Activated CD8-positive, alpha-beta memory T cell treated with anti-CD3 and anti-CD28 coated beads for 36 hours (primary cell): ENCODE data around the gene METTL26. TPM values are rescaled to one million over a fixed set of nuclear protein-coding genes. Genes with fewer than 3 reads are reported as not detected.

ENCODE experiments used
- CTCF ChIA-PET: fragments of 350-600 bp; sonication (Branson Sonifier 250); formaldehyde crosslinking; loops from one replicate; lab custom pipeline; 2021; ENCODE audit warnings: antibody characterized with exemption; lab: Charles Lee
- POLR2A ChIA-PET: fragments of 350-600 bp; sonication (Branson Sonifier 250); formaldehyde crosslinking; loops from one replicate; lab custom pipeline; 2021; ENCODE audit warnings: antibody characterized with exemption; lab: Charles Lee
- total RNA-seq, 2 experiments: library from RNA; stranded (reverse); gene quantifications; one replicate each; pipeline ENCODE4 v1.2.3, GENCODE V29; 2021

Gene METTL26
- total RNA-seq, 2 experiments from 2014 or later, result 136 to 137 TPM

DNA sequence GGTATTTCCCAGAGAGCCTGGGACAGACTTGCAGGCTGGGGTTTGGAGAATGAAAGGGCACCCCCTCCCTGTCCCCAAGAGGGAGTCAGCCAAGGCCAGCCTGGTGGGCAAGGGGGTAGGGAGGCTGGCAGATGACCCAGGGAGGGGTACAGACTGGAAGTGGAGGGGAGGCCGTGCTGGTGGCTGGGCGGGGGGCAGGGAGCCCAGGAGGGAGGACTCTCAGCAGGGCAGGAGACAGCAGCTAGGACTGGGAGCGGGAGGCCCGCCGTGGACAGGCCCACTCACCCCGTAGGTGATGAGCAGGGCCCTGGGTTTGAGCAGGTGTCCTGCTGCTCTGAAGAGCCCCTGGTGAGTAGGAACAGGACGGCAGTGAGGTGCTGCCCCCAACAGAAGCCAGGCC lies 1.1 kb downstream of the METTL26 start:
- POLR2A ChIA-PET, result no interaction called here
- CTCF ChIA-PET, result no interaction called here

DNA sequence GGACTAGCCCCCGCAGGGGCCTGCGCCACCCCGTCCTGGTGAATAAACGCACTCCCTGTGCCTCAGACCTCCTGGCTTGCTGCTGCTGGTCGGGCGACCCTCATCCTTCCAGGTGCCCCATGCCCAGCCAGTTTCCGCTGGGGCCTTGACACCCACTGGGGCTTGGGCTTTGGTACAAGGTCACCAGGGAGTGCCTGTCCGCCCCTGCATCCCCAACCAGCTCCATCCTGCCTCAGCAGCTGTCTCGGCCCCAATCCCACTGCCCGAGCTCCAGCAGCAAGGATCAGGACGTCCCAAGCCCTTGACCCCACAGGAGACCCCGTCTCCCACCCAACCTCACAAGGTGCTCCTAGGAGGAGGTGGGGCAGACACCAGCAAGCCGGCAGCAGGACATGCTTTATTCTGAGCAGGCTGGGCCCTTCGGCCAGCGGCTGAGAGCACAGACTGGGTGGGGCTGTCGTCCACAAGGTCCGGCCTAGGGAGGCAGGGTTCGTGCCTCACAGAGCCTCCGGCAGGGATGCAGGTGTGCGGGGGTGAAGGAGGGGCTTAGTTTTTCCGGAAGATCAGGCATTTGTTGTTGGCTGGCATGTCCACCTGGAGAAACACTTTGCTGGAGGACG lies 1.9 kb downstream of the METTL26 start:
- POLR2A ChIA-PET, result interaction anchor here (1.0 kb wide), 1 partner anchor 94 kb away, joined by 3 read pairs; no protein-coding TSS in a partner anchor
- CTCF ChIA-PET, result interaction anchor here (0.8 kb wide), 1 partner anchor 53 kb away, joined by 3 read pairs; no protein-coding TSS in a partner anchor

DNA sequence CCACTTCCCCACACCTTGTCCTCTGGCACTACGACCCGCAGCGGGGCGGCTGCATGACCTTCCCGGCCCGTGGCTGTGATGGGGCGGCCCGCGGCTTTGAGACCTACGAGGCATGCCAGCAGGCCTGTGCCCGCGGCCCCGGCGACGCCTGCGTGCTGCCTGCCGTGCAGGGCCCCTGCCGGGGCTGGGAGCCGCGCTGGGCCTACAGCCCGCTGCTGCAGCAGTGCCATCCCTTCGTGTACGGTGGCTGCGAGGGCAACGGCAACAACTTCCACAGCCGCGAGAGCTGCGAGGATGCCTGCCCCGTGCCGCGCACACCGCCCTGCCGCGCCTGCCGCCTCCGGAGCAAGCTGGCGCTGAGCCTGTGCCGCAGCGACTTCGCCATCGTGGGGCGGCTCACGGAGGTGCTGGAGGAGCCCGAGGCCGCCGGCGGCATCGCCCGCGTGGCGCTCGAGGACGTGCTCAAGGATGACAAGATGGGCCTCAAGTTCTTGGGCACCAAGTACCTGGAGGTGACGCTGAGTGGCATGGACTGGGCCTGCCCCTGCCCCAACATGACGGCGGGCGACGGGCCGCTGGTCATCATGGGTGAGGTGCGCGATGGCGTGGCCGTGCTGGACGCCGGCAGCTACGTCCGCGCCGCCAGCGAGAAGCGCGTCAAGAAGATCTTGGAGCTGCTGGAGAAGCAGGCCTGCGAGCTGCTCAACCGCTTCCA lies 2.6 kb downstream of the METTL26 start:
- ChIA-PET POLR2A (interaction anchor here (1.0 kb wide), 1 partner anchor 95 kb away, joined by 3 read pairs; no protein-coding TSS in a partner anchor), CTCF (interaction anchor here (0.8 kb wide), 1 partner anchor 52 kb away, joined by 3 read pairs; no protein-coding TSS in a partner anchor)

DNA sequence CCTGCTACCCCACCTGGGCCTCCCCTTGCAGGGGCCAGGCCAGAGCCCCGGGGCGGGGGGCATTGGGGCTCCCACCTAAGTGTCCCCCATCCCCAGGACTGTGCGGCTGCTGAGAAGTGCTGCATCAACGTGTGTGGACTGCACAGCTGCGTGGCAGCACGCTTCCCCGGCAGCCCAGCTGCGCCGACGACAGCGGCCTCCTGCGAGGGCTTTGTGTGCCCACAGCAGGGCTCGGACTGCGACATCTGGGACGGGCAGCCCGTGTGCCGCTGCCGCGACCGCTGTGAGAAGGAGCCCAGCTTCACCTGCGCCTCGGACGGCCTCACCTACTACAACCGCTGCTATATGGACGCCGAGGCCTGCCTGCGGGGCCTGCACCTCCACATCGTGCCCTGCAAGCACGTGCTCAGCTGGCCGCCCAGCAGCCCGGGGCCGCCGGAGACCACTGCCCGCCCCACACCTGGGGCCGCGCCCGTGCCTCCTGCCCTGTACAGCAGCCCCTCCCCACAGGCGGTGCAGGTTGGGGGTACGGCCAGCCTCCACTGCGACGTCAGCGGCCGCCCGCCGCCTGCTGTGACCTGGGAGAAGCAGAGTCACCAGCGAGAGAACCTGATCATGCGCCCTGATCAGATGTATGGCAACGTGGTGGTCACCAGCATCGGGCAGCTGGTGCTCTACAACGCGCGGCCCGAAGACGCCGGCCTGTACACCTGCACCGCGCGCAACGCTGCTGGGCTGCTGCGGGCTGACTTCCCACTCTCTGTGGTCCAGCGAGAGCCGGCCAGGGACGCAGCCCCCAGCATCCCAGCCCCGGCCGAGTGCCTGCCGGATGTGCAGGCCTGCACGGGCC lies 3.4 kb downstream of the METTL26 start:
- ChIA-PET POLR2A (no interaction called here), CTCF (interaction anchor here (0.6 kb wide), 1 partner anchor 1836 kb away, joined by 4 read pairs; no protein-coding TSS in a partner anchor)

DNA sequence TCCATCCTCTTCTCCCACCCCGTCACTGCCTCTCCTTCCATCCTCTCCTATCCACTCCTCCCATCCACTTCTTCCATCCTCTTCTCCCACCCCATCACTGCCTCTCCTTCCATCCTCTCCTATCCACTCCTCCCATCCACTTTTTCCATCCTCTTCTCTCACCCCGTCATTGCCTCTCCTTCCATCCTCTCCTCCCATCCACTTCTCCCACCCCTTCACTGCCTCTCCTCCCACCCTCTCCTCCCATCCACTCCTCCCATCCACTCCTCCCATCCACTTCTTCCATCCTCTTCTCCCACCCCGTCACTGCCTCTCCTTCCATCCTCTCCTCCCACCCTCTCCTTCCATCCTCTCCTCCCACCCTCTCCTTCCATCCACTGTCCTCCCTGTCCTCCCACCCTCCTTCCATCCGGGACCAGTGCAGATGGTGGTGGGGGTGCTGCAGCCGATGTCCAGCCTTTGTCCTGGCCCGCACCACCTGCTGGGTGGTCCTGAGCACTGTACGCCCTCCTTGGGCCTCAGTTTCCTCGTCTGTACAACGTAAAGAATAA lies 4.2 kb downstream of the METTL26 start:
- ChIA-PET CTCF (interaction anchor here (0.6 kb wide), 1 partner anchor 1836 kb away, joined by 4 read pairs; no protein-coding TSS in a partner anchor), POLR2A (no interaction called here)

DNA sequence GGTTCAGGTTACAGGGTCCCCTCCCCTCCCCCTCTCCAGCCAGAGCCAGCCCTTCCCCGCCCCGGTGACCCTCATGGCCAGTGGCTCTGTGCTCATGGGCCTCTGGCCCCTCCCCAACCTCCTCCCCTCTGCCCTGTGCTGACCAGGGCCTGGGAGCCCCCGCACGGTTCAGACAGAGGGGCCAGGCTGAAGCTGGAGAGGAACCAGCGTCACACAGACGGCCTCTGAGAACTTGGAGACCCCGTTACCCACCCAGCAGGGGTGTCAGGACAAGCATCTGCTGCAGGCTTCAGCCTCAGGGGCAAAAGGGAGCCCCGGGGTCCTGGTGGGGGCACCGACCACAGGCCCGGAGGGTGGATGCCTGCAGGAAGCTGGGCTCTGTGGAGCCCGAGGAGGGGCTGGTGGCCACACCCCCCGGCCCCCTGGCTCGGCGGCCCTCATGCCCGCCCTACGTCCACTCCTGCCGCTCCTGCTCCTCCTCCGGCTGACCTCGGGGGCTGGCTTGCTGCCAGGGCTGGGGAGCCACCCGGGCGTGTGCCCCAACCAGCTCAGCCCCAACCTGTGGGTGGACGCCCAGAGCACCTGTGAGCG lies 5.2 kb downstream of the METTL26 start, which contains the start of gene WFIKKN1:
Gene WFIKKN1 (plus strand): TSS at position 171 of the 591 bp plus-strand sequence. CDS start 269 bp downstream, at position 440.
- CTCF ChIA-PET, result interaction anchor here (1.0 kb wide), 1 partner anchor 51 kb away, joined by 3 read pairs; no protein-coding TSS in a partner anchor
- POLR2A ChIA-PET, result no interaction called here

DNA sequence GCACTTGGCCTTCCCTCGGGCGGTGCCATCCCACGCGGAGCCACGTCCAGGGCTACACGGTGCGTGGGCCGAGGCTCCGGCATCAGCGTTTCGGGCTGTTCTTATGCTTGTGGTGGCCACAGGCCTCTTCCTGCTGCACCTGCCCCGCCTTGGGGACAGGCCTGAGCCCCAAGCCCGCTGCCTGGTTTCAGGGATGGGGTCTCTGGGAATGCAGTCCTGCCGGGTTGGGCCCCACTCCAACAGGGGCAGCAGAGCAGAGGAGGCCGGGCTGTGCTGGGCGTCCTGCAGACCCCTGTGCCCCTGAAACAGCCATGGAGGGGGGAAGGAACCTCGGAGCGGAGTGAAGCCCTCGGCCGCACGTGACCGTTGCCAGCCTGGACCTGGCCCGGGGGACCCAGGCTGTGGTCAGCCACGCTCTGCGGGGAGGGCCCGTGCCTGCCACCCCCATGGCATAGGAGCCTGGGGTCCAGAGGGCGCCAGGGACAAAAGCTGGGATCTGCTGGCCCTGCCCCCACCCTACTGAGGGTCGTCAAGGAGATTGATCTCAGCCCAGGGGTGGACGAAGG lies 5.8 kb downstream of the METTL26 start:
- ChIA-PET POLR2A (no interaction called here), CTCF (interaction anchor here (1.0 kb wide), 1 partner anchor 51 kb away, joined by 3 read pairs; no protein-coding TSS in a partner anchor)

DNA sequence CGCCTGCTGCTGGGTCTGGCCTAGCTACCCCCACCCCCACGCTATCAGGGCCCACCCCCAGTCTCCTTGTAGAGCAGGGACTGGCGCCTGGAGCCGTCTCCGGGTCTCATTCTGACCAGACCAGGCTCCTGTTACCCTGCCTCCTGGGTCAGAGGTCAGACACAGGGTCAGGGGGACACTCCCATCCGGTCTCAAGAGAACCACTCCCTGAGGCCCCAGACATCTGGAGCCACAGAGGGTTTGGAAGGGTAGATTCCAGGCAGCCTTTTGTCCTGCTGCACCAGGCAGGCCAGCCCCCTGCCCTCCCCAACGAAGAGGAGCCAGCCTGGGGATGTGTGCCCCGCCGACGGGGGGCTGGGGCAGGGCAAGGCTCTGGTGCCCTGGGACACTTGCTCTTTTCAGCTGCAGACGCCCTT lies 6.3 kb downstream of the METTL26 start:
- ChIA-PET CTCF (no interaction called here), POLR2A (no interaction called here)

DNA sequence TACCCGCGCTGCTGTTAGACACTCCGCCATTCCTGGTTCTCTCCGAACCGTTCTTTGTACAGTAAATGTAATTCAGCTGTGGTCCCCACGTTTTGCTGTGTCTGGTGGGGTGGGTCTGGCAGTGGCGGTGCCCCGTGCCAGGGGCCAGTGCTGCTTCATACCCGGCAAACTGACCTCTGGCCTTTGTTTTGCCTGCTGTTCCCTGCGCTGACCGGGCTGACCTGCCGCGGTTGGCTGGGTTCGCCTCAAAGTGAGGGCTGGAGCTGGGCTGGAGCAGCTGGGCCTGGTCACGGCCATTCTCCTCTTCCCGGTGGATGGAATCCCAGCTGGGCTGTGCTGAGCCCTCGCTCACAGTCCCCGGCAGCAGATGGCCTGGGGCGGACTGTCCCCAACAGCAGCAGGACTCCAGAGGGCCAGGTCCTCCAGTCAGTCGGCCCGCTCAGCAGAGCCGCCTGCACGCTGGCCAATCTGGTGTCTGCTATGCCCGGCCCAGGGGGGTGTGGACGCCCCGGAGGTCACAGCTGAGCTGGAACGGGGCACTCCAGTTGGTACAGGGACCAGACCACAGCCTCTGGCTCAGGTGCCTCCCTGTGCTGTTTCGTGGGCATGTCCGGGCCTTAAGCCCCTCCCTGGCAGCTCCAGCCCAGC lies 6.8 kb downstream of the METTL26 start:
- POLR2A ChIA-PET, result no interaction called here
- CTCF ChIA-PET, result no interaction called here

DNA sequence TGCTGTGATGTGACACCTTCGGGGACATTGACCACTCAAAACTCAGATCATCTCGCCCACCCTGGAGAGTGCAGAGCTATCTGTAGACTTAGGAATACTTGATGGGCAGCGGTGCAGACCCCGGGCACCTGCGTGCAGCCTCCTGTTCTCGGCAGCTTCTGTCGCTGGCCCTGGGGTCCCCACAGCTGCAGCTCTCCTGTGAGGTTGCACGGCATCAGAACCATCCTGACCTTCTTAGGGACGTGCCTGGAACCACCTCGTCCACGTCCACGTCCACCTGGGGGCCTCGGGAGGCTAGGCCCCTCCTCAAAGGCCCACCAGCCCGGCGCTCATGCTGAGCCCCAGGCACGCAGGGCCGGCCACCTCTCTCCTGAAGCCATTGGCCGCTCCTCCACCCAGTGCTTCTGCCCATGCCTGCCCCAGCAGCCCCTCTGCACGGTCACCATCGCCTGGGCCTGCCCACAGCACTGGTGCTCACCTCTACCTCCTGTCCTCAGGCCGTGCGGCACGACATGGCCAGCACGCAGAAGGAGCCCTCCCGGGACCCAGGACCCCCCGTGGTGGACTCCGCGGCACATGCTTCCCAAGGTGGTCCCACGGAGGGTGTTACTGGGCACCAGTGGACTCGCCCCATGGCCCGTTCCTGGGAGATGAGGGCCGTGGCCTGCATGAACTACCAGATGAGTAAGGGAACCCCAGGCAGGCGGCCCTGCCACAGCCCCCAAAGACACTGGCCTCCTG lies 7.6 kb downstream of the METTL26 start:
- POLR2A ChIA-PET, result no interaction called here
- CTCF ChIA-PET, result no interaction called here

DNA sequence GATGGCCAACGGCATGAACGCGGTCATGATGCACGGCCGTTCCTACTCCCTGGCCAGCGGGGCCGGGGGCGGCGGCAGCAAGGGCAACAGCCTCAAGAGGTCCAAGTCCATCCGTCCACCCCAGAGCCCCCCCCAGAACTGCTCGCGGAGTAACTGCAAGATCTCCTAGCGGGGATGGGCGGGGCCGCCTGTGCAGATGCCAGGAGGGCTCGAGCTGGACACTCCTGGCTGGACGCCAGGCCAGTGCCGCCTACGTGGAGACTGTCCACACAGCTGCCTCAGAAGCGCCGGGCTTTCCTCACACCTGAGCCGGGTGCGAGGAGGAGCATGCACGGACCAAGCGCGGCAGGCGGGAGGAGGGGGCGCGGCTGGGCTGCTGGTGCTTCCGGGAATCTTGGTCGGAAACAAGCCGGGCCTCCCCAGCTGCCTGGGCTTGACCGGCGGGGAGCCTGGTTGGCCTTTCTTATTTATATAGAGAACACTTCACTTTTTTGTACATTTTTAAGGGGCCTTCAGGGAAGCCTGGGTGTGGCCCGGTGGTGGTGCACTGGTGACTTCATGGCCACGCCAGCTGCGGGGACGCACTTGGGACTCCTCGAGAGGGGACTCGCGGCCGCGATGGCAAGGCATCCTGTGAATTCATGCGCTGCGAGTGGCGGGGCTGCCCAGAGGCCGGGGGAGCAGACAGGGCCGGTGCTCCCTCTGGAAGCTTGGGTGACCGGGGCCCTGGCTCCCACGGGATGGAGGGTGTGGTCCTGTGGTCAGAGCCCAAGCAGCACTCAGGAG lies 8.5 kb downstream of the METTL26 start:
- CTCF ChIA-PET, result no interaction called here
- POLR2A ChIA-PET, result no interaction called here

DNA sequence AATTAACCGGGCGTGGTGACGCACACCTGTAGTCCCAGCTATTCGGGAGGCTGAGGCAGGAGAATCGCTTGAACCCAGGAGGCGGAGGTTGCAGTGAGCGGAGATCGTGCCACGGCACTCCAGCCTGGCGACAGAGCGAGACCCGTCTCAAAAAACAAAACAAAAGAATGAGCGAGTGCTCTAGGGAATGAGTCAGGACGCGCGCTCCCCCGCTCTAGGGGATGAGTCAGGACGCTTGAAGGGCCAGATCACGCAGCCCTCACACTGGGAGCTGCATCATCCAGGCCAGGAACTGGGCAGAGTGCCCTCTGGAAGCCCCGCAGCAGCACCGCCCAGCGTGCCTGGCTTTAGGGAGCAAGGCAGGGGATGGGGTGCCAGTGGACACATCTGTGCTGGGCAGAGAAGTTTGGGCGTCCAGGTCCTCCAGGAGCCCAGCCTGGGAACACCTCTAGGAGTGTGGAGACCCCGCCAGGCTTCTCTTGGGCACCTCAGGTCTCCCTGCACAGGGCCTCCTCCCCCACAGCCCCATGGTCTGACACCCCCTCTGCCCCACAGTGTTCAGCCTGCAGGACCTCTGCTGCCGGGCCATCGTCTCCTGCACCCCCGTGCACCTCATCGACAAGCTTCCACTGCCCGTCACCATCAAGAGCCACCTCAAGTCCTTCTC lies 9.2 kb downstream of the METTL26 start:
- POLR2A ChIA-PET, result no interaction called here
- CTCF ChIA-PET, result no interaction called here

DNA sequence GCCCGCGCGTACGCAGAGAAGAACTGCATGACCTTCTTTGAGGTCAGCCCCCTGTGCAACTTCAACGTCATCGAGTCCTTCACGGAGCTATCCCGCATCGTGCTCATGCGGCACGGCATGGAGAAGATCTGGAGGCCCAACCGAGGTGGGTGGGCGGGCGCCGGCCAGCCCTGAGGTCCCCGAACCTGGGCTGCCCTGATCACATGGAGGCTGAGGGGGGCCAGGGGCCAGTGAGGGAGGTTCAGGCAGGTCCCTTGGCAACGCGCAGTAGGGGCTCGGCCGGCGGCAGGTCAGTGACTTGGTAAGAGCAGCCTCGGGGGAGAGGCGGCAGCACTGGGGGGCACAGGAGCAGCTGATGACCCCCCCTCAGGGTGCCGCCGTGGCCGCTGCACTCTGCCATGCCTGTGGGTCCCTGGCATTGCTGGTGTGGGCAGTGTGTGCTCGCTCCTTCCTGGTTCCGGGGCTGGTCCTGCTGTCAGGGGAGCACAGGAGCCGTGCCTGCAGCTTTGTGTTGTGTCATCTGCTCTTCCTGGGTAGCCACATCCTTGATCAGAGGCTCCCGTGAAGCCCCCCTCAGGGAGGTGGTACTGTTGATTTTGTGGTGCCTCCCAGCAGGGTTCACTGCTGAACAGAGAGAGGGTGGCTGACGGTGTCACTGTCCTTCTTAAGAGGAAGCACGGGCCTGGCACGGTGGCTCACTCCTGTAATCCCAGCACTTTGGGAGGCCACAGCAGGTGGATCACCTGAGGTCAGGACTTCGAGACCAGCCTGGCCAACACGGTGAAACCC lies 9.9 kb downstream of the METTL26 start:
- POLR2A ChIA-PET, result no interaction called here

DNA sequence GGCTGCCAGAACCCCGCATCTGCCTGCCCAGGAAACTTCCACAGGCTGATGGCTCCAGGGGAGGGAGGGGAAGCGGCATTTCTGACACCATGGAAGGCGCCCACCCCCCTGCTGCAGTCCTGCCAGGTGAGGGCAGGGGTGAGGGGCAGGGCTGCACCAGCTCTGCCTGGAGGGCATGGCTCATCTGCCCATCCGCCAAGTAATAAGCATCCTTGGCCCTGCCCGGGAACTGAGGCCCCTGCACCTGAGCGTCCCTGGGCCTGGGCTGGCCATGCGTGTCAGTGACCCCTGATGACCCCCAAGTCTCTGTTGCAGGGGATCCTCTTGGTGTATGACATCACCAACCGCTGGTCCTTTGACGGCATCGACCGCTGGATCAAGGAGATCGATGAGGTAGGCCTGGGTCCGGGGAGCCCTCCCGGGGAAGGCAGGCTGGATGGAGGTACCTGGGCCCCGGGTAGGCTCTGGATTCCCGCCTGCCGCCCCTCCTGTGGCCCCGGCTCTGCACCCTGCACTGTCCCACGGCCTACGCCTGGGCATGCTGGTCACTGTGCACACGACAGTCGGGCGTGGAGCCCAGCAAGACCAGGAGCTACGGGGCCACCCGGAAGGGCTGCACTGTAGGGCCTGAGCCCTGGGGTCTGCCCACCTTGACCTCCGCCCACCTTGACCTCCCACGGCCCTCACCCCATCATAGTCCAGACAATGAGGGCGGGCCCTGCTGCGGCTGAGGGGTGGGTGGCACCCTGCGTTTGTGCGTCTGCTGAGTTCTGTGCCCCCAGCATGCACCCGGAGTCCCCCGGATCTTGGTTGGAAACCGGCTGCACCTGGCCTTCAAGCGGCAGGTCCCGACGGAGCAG lies 10.8 kb downstream of the METTL26 start:
- ChIA-PET POLR2A (no interaction called here), CTCF (no interaction called here)

More for the DNA sequence above, 9.9 kb downstream of the METTL26 start:
- CTCF ChIA-PET, result no interaction called here
